Astrocyte (in vitro differentiated cells and primary cell): ENCODE data around the gene YTHDC1.

Experiments used
- CTCF ChIP-seq: IDR thresholded peaks from 2 replicates; pipeline ENCODE4 v1.5.1; 2011; ENCODE audit warnings: low read depth, mild to moderate bottlenecking, inconsistent platforms, low read length, moderate library complexity; ENCODE audit not compliant: insufficient read depth
- EZH2 ChIP-seq: IDR thresholded peaks from 2 replicates; pipeline ENCODE4 v1.6.1; 2012; ENCODE audit warnings: mild to moderate bottlenecking, low read length, inconsistent platforms; ENCODE audit not compliant: insufficient read depth

- TF ChIP-seq CTCF (no peak), EZH2 (no peak)
Measured at GRCh38 chr4:68288393-68288740, 61.5 kb downstream of the YTHDC1 start.
